Measurements from ENCODE around the gene TXNRD2.

The TXNRD2 gene

DNA sequence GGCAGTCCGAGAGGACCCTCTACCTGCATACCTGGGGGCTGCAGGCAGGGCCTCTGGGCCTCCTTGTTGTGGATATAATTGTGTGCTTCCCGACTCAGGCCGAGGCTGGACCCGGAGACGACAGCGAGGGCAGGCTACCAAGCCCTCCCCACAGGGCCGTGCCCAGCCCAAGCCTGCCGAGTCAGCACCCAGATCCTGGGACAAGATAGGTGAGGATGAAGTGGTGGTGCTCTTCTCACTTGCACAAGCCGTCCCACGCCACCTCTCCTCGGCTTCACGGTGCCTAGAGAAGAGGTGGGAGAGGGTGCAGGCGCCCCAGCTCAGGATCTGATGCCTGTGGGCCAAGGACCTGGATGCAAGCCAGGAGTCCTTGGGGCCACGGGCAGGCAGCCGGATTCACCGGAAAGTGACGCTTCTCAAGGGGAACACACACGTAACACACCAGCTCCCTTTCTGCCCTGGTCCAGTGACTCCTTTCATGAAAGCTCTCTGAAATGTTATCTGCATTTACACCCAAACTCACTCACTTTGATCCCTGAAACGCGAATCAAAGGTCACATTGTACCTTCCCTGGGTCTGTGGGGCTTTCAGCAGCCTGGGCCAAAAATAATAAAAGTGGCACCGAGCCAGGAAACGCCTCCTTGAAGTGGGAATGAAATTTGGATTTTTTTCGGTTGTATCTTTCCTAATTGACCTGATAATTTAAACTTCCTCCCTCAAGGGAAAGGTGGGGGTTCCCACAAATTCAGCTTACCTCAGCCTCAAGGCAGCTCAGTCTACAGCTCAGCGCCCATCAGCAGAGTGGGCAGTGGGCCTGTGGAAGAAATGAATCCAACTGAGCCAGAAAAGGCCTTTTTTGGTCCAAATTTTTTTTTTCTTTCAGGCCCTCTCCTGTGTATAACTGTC, 85.9 kb downstream of the TXNRD2 start:
- FAIRE-seq = no peak

DNA sequence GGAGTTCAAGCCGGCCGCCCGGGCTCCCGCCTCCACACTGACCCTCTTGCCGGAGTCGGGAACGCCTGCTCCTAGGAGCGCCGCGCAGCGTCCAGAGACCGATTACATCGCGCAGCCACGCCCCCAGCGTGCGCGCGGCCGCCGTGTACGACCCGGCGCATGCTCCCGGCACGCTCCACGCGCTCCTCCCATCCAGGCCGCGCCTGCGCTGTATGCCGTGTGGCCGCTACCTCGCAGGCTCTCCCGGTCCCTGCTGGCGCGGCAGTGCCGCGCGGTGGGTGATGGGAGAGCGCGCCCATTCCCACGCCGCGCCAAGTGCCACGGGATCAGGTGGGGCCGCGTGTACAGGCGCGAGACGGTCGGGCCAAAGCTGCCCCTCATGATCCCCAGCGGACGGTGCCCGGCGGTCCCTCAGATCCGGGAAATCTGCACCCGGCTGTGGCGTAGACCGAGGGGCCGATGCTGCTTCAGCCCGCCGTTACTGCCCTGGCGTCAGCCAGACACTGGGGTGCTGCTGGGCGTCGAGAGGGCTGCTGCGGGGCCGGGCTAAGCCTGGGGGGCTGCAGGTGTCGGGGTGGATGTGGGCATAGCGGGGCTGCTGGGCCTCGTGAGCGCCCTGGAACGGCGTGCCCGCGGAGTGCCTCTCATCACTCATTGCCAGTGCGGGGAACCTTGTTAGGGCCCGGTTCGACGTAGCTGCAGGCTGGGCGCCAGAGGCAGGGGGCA, 86.7 kb downstream of the TXNRD2 start, which contains the start of the genes GNB1L and RTL10:
Gene GNB1L (minus strand): TSS at position 97 of the 726 bp plus-strand sequence. CDS start 33,519 bp downstream, outside the sequence.
Gene RTL10 (minus strand): TSS at position 97 of the 726 bp plus-strand sequence. CDS start 2,613 bp downstream, outside the sequence.
- peak; percentile 95 for DNase-seq (ENCODE audit: insufficient read length, low spot score)
- TF ChIP-seq, protein P1, sequence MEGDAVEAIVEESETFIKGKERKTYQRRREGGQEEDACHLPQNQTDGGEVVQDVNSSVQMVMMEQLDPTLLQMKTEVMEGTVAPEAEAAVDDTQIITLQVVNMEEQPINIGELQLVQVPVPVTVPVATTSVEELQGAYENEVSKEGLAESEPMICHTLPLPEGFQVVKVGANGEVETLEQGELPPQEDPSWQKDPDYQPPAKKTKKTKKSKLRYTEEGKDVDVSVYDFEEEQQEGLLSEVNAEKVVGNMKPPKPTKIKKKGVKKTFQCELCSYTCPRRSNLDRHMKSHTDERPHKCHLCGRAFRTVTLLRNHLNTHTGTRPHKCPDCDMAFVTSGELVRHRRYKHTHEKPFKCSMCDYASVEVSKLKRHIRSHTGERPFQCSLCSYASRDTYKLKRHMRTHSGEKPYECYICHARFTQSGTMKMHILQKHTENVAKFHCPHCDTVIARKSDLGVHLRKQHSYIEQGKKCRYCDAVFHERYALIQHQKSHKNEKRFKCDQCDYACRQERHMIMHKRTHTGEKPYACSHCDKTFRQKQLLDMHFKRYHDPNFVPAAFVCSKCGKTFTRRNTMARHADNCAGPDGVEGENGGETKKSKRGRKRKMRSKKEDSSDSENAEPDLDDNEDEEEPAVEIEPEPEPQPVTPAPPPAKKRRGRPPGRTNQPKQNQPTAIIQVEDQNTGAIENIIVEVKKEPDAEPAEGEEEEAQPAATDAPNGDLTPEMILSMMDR (IDR thresholded peaks at IDR 0.05; ENCODE audit: insufficient read depth, missing control alignments) = no peak
- no peak for FAIRE-seq

More for the DNA sequence above, 85.9 kb downstream of the TXNRD2 start:
- TF ChIP-seq, protein P1 (IDR thresholded peaks at IDR 0.05; ENCODE audit: insufficient read depth, missing control alignments) = no peak
- DNase-seq (ENCODE audit: insufficient read length, low spot score) = no peak

DNA sequence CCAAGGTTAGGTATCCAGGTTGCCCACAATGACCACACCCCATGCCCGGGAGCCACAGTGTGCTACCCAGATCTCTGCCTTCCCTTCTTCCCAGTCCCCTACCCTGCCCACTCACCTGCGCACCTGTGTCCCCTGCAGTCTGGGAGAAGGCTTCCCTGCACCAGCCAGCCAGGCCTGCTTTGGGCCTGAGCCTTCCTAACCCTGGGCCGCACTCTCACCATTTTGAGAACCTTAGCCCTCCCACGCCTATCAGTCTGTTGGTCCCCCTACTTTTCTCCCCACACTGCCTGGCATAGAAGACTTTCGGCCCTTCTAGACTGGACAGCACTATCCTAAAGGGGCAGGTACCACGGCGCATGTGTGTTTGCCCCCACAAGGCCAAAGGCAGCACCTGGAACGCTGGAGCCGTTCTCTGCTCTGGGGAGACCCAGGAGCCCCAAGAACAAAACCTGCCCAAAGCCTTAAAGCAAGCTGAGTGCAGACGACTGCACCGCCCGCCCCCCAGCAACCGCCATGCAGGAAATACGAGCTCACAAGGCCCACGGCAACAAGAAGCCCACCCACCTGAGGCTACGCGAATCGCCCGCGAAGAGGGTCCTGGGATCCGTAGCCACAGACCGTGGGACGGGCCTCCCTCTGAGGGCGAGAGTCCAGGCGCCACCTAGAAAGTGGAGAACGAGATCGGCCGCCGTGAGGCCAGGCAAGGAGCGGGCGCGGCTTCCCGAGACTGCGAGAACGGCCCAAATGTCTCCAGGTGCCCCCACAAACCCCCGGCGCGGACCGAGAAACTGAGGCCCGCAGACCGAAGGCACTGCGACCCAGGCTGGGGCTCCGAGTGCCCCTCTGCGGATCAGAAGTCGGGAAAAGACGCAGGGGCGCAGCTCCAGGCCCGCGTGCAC, 87.5 kb downstream of the TXNRD2 start:
- no peak for DNase-seq (ENCODE audit: insufficient read length, low spot score)
- TF ChIP-seq, protein P1 (IDR thresholded peaks at IDR 0.05; ENCODE audit: insufficient read depth, missing control alignments) = no peak

DNA sequence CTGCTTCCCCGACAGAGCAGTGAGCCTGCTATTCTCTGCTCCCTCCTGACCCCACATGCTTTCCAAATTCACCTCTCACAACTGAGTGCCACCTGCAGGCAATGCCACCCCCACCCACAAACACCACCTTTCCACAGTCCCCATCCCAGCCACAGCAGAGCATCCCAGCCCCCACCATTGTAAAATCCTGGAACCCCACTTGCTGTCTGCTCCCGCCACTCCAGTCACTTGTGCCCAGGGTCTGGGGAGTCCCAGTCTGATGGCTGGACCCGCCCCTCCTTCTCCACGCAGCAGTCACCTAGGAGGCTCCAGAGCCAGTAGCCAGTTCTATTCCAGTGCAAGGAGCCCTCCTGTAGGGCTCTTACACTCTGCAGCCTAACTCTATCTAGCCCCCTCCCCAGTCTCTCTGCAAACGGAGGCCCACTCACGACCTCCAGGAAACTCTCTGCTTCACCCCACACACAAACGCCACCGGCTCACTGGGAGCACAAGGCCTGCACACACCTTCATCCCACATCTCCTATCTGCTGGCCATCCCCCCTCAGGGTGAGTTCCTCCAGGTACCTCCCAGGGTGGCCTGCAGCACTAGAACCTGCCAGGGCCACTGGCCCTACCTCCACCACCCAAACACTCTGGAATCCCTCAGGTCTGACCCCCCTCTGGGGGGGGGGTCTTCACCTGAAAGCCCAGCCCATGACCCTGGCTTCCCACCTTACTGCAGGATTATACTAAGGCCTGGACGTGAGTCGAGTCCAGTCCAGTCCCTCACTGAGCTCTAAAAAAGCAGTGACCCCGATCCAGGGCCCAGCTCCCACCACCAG, 88.3 kb downstream of the TXNRD2 start:
- DNase-seq (ENCODE audit: insufficient read length, low spot score) (no peak), FAIRE-seq (no peak)
- TF ChIP-seq, protein P1 (IDR thresholded peaks at IDR 0.05; ENCODE audit: insufficient read depth, missing control alignments) = no peak

More for the DNA sequence above, 87.5 kb downstream of the TXNRD2 start:
- no peak for FAIRE-seq

DNA sequence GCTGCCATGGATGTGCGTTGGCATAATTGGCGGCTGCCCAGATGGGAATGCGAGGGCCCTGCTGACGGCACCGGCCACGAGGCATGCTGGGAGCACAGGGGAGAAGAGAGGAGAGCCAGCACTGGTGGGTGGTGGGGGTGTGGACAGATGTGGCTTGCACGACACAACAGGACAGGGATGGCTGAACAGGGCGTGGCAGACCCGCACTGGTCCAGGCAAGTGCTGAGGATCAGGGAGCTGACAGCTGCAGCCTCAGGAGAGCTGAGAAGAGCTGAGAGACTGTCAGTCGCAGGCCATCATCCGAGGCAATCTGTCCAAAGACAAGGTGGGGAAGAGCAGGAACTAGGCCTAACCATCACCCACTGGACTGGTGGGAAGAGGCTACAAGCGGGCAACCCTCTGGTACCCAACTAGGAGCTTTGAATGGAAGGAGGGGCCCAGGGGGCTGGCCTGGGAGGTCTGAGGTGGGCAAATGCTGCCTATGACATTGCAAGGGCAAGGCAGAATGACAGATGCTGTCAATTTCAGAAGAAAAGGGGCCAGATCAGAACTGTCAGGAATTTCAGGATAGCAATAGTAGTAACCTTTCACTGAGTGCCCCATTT, 89.3 kb downstream of the TXNRD2 start:
- TF ChIP-seq, protein P1 (IDR thresholded peaks at IDR 0.05; ENCODE audit: insufficient read depth, missing control alignments) = no peak
- no peak for FAIRE-seq

More for the DNA sequence above, 89.3 kb downstream of the TXNRD2 start:
- no peak for DNase-seq (ENCODE audit: insufficient read length, low spot score)
